Progenitor cell of endocrine pancreas (in vitro differentiated cells): ENCODE measurements around the gene SGK2. TPM values are rescaled to one million over a fixed set of nuclear protein-coding genes. Genes with fewer than 3 reads are reported as not detected.

Experiments used
- DNase-seq: peaks from one replicate; pipeline ENCODE4 v3.0.0; 2021; ENCODE audit warnings: low spot score; ENCODE audit not compliant: unreplicated experiment
- H3K27ac Mint-ChIP-seq: 2 replicates; pipeline ENCODE4 v1.8.0; 2021; ENCODE audit warnings: mild to moderate bottlenecking, moderate library complexity, mixed read lengths
- H3K27me3 Mint-ChIP-seq: 2 replicates; pipeline ENCODE4 v1.8.0; 2021; ENCODE audit warnings: mixed read lengths
- H3K36me3 Mint-ChIP-seq: 2 replicates; pipeline ENCODE4 v1.8.0; 2022; ENCODE audit warnings: mixed read lengths; ENCODE audit not compliant: insufficient read depth
- H3K4me1 Mint-ChIP-seq: 2 replicates; pipeline ENCODE4 v1.8.0; 2021; ENCODE audit warnings: low read depth, mixed read lengths
- H3K4me3 Mint-ChIP-seq: 2 replicates; pipeline ENCODE4 v1.8.0; 2021; ENCODE audit warnings: low read depth, mild to moderate bottlenecking, moderate library complexity, mixed read lengths
- H3K9me3 Mint-ChIP-seq: 2 replicates; pipeline ENCODE4 v1.8.0; 2021; ENCODE audit warnings: low read depth, mixed read lengths
- total RNA-seq: library from RNA; stranded (reverse); gene quantifications from 2 replicates; pipeline ENCODE4 v1.2.1, GENCODE V29; 2021
- TF ChIP-seq, protein P1 (sequence below): fragments of 200-600 bp; sonication (generic); IDR thresholded peaks from one replicate; pipeline ENCODE4 v1.5.0; 2021; ENCODE audit warnings: antibody characterized with exemption, mild to moderate bottlenecking; ENCODE audit not compliant: unreplicated experiment

Gene SGK2
- total RNA-seq, 1 donor from 2014 or later: 8.9 TPM

DNA sequence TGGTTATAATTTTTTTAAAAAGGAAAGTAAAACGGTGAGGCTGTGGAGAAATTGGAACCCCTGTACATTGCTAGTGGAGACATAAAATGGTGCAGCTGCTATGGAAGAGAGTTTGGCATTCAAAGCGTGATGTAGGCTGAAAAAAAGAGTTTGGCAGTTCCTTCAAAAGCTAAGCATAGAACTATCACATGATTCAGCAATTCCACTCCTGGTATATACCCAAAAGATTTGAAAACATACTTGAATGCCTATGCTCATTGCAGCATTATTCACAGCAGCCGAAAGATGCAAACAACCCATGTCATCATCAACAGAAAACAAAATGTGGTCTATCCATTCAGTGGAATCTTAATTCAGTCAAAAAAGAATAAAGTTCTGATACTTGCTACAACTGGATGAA is 4.5 kb upstream of the SGK2 start:
- Mint-ChIP-seq H3K36me3 (no peaks in the 10 kb centered on the region), H3K4me1 (peaks cover 20% of the 10 kb centered on the region), H3K9me3 (no peaks in the 10 kb centered on the region), H3K4me3 (no peak overlapping the region), H3K27ac (no peak overlapping the region), H3K27me3 (no peaks in the 10 kb centered on the region)
- no peak for DNase-seq
- TF ChIP-seq, protein P1, sequence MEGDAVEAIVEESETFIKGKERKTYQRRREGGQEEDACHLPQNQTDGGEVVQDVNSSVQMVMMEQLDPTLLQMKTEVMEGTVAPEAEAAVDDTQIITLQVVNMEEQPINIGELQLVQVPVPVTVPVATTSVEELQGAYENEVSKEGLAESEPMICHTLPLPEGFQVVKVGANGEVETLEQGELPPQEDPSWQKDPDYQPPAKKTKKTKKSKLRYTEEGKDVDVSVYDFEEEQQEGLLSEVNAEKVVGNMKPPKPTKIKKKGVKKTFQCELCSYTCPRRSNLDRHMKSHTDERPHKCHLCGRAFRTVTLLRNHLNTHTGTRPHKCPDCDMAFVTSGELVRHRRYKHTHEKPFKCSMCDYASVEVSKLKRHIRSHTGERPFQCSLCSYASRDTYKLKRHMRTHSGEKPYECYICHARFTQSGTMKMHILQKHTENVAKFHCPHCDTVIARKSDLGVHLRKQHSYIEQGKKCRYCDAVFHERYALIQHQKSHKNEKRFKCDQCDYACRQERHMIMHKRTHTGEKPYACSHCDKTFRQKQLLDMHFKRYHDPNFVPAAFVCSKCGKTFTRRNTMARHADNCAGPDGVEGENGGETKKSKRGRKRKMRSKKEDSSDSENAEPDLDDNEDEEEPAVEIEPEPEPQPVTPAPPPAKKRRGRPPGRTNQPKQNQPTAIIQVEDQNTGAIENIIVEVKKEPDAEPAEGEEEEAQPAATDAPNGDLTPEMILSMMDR: no peak

DNA sequence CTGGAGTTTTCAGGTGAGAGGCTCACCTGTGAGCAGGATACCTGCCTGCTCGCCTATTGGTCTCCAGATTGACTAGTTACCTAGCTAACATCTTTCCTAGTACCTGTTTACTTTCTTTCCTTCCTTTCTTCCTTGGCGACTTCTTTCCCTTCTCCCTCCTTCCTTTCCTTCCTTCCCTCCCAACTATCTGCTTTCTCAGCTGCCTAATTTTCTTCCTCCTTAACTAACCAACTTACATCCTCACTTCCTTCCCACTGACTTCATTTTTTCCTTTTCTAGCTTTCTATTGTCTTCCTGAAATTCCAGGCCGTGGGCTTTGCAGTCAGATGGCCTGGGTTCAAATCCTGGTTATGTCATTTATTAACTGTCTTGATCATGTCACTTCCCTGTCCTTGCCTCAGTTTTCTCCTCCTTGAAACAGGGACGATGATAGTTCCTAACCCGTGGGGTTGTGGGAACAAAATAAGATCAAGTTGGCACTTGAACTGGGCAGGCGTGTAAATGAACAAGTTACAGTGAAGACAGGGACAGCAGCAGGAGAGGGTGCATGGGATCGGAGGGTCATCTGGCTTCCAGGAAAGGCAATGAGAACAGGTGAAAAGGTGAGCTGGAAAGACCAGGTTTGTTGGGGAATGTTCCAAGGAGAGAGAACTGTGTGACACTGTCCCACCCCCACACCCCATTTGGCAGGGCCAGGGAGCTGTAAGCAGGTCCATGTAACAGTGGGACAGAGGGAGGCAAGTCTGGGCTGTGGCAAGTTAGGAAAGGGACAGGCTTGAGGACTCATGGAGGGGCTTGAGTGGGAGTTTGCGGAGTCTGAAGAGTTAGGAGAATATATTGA is 540 bp downstream of the SGK2 start:
- H3K27me3 Mint-ChIP-seq: no peaks in the 10 kb centered on the region
- H3K27ac Mint-ChIP-seq: peak overlapping the region; percentile 98
- no peak for DNase-seq
- H3K36me3 Mint-ChIP-seq: no peaks in the 10 kb centered on the region
- peak overlapping the region; percentile 11 for H3K4me3 Mint-ChIP-seq
- H3K9me3 Mint-ChIP-seq: no peaks in the 10 kb centered on the region
- peaks cover 26% of the 10 kb centered on the region for H3K4me1 Mint-ChIP-seq
- TF ChIP-seq, protein P1: no peak

DNA sequence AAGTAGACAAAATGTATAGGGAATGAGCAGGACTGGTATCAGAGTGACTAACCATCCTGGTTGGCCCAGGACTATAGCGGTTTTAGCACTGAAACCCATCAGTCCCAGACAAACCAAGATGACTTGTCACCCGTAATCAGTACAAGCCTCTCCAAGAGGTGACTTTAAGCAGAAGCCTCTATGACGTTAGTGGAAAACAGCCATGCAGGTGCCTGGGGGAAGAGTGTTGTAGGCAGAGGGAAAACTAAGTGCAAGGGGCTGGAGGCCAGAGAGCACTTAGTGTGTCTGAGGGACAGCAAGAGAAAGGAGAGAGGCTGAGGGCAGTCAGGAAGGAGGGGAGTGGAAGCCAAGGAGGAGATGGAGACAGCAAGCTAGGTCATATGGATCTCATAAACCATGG is 2.1 kb downstream of the SGK2 start:
- peak overlapping the region; percentile 49 for H3K27ac Mint-ChIP-seq
- TF ChIP-seq, protein P1: no peak
- H3K9me3 Mint-ChIP-seq: no peaks in the 10 kb centered on the region
- no peaks in the 10 kb centered on the region for H3K36me3 Mint-ChIP-seq
- no peak for DNase-seq
- H3K4me1 Mint-ChIP-seq: peaks cover 26% of the 10 kb centered on the region
- no peak overlapping the region for H3K4me3 Mint-ChIP-seq
- H3K27me3 Mint-ChIP-seq: no peaks in the 10 kb centered on the region

DNA sequence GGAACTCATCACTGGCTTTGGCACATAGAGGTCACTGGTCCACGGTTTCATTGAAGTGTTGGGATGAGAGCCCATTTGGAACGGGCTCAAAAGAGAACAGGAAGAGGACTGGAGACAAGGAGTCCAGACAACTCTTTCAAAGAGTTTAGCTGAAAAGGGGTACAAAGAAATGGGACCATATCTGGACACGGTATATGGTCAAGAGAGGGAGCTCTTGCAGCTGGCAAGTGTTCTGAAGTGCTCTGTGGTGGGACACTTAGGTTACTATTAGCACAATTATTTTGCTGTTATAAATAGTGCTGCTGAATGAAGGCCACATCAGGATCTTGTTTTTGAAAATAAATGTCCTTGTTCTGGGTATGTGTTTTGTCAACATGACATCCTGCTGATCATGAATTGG is 4.6 kb downstream of the SGK2 start:
- no peak overlapping the region for H3K4me3 Mint-ChIP-seq
- H3K36me3 Mint-ChIP-seq: no peaks in the 10 kb centered on the region
- no peaks in the 10 kb centered on the region for H3K27me3 Mint-ChIP-seq
- TF ChIP-seq, protein P1: no peak
- no peak for DNase-seq
- peak overlapping the region; percentile 26 for H3K27ac Mint-ChIP-seq
- peaks cover 14% of the 10 kb centered on the region for H3K4me1 Mint-ChIP-seq
- no peaks in the 10 kb centered on the region for H3K9me3 Mint-ChIP-seq

DNA sequence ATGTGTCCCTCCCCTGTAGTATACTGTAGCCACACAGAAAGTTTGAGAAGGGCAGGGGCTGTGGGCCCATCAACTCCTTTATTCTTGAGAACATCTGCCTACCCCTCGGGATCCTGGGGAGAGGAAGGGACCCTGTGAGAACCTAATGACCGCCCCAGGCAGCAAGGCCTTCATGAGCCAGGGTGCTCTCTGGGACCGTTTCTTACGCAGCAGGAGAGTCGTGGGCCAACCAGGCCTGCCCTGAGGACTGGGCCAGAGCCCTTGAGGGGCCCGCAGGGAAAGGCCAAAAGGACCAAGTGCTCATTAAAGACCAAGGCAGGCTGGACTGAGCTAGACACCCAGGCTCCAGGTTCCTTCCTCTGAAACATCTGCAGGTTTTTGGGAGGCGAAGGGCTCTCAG is 5.2 kb downstream of the SGK2 start:
- DNase-seq: no peak
- Mint-ChIP-seq H3K4me3 (no peak overlapping the region), H3K27me3 (no peaks in the 10 kb centered on the region), H3K36me3 (no peaks in the 10 kb centered on the region), H3K27ac (no peak overlapping the region), H3K9me3 (no peaks in the 10 kb centered on the region), H3K4me1 (peaks cover 9% of the 10 kb centered on the region)
- TF ChIP-seq, protein P1: no peak
